DLD1 (cell line): ENCODE results near the gene HS6ST3.

Experiments used
- in situ Hi-C: cut with HindIII; loops from 2 replicates; pipeline ENCODE4 v1.10.0; 2017; ENCODE audit warnings: low sequenced_read_pairs

The HS6ST3 gene

GRCh38 chr13:96696389-96696900, 606.5 kb downstream of the HS6ST3 start:
- in situ Hi-C loops: no loop called here

GRCh38 chr13:96700657-96701056, 610.8 kb downstream of the HS6ST3 start:
- in situ Hi-C loops: no loop called here

GRCh38 chr13:96707146-96707545, 617.2 kb downstream of the HS6ST3 start:
- in situ Hi-C loops: no loop called here

GRCh38 chr13:96710166-96710862, 620.4 kb downstream of the HS6ST3 start:
- in situ Hi-C loops: no loop called here

GRCh38 chr13:96720446-96720845, 630.5 kb downstream of the HS6ST3 start:
- in situ Hi-C loops: no loop called here

GRCh38 chr13:96726651-96727050, 636.7 kb downstream of the HS6ST3 start:
- in situ Hi-C loops: no loop called here

GRCh38 chr13:96728463-96728862, 638.6 kb downstream of the HS6ST3 start:
- in situ Hi-C loops: no loop called here

GRCh38 chr13:96730676-96731075, 640.8 kb downstream of the HS6ST3 start:
- in situ Hi-C loops: no loop called here

- in situ Hi-C loops: no loop called here
Observed at GRCh38 chr13:96734499-96734898, 644.6 kb downstream of the HS6ST3 start.

GRCh38 chr13:96741779-96742178, 651.9 kb downstream of the HS6ST3 start:
- in situ Hi-C loops: no loop called here

- in situ Hi-C loops: no loop called here
Observed at GRCh38 chr13:96743296-96744089, 653.6 kb downstream of the HS6ST3 start.

- in situ Hi-C loops: no loop called here
Observed at GRCh38 chr13:96744367-96745331, 654.7 kb downstream of the HS6ST3 start.

- in situ Hi-C loops: no loop called here
Observed at GRCh38 chr13:96746886-96747285, 657.0 kb downstream of the HS6ST3 start.

GRCh38 chr13:96749825-96750224, 659.9 kb downstream of the HS6ST3 start:
- in situ Hi-C loops: no loop called here

GRCh38 chr13:96751089-96751488, 661.2 kb downstream of the HS6ST3 start:
- in situ Hi-C loops: no loop called here

GRCh38 chr13:96762876-96763275, 673.0 kb downstream of the HS6ST3 start:
- in situ Hi-C loops: no loop called here

GRCh38 chr13:96766306-96766705, 676.4 kb downstream of the HS6ST3 start:
- in situ Hi-C loops: no loop called here

GRCh38 chr13:96768524-96768923, 678.6 kb downstream of the HS6ST3 start:
- in situ Hi-C loops: no loop called here

GRCh38 chr13:96769874-96770273, 680.0 kb downstream of the HS6ST3 start:
- in situ Hi-C loops: no loop called here

GRCh38 chr13:96771486-96772367, 681.8 kb downstream of the HS6ST3 start:
- in situ Hi-C loops: no loop called here
